HG02973 (cell line): Measurements from ENCODE around the gene ING3.
A peak's percentile ranks its signal among the peaks of the same experiment; 100 is the strongest.

Source experiments
- ATAC-seq: cut with Tn5 transposase; IDR thresholded peaks from one replicate; pipeline ENCODE4 v1.9.1; 2021; ENCODE audit warnings: moderate library complexity; ENCODE audit not compliant: unreplicated experiment

ING3 gene, protein sequence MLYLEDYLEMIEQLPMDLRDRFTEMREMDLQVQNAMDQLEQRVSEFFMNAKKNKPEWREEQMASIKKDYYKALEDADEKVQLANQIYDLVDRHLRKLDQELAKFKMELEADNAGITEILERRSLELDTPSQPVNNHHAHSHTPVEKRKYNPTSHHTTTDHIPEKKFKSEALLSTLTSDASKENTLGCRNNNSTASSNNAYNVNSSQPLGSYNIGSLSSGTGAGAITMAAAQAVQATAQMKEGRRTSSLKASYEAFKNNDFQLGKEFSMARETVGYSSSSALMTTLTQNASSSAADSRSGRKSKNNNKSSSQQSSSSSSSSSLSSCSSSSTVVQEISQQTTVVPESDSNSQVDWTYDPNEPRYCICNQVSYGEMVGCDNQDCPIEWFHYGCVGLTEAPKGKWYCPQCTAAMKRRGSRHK

DNA sequence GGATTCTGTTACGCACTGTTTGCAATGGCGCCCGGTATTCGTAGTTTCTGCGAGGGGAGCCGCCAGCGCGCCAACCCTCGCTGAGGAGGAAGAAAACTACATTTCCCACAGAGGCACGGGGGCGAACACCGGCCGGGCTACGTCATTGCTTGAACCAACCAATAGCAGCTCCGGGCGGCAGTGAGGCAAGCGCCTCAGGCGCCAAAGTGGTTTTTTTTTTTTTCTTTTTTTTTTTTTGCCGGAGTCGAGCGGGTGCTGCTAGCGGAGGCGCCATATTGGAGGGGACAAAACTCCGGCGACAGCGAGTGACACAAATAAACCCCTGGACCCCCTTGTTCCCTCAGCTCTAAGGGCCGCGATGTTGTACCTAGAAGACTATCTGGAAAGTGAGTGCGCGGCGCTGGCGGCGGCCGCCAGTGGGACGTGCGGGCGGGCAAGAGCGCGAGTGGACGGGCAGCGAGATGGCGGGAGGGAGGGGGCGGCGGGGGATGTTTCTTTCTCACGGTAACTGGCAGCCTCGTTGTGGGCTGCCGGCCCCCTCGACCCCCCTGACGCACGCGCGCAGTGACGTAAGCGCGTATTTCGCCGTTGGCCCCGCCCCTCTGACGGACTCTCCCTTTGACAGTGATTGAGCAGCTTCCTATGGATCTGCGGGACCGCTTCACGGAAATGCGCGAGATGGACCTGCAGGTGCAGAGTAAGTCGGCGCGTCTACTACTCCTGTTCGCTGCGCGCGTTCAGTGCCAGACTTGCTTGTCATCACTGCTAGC lies at the start of gene ING3:
Gene ING3 (plus strand): TSS at position 239 of the 770 bp plus-strand sequence. CDS start 120 bp downstream, at position 359.
- ATAC-seq: peak; percentile 95

DNA sequence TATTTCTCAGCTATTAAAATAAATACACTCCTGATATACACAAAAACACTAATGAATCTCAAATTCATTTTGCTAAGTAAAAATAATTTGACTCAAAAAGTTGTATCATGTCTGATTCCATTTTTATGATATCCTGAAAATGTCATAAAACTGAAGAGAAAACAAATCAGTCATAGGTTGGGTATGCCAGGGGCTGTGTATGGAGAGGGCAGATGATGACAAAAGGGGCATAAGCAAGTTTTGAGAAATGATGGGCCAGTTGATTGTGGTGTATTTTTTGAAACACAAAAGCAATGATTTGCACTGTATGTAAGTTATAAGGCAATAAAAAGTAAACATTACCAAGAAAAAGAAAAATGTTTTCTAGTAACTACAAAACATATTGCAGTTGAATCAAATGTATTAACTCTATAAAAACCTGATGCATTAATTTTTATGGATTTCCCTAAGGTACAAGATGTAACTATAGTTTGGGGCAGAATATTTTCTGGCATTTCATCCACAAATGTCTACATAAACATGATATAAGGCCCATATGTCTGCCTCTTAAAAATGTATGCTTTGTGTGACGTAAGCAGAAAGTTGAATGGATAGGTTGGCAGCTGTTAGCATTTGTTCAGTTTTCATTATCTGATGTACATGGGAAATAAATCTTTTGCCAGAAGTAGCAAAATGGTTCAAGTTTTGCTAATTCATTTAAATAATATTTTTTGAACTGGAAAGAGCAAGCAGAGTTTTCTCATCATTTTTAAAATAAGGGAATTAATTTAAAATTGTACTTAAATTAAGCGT lies 35.1 kb upstream of the ING3 start:
- no peak for ATAC-seq

DNA sequence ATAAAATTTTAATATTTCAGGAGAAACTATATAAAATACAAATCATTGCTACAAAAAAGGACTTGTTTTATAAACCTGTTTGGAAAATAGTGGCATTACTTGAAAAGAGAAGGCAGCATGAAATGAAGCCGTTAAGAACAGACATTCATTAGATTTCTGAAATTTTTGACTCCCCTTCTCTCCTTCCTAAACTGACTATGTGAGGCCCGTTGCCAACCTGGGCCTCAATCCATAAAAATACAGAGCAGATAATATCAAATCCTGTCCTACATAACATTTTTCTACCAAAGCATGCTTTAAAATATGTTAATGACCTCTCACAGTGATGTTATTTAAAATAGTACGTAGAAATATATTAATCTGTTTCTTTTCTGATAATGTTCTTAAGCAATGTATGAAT lies 34.5 kb upstream of the ING3 start:
- ATAC-seq: no peak

DNA sequence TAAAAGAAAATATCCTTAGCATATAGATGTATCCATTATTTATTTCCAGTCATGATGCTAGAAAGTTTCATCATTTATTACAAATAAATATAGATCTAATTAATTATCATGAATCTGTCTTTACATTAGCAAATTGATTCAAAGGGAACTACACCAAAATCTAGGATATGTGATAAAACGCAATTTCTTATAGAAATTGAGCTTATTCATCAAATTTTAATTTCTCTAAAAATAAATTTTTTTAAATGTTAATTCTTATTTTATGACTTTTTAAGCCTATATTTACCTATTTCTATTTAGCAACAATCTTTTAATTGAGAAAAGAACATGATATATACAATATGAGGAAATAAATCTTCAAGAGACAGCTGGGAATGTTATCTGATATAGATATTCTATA lies 34.0 kb upstream of the ING3 start:
- no peak for ATAC-seq

DNA sequence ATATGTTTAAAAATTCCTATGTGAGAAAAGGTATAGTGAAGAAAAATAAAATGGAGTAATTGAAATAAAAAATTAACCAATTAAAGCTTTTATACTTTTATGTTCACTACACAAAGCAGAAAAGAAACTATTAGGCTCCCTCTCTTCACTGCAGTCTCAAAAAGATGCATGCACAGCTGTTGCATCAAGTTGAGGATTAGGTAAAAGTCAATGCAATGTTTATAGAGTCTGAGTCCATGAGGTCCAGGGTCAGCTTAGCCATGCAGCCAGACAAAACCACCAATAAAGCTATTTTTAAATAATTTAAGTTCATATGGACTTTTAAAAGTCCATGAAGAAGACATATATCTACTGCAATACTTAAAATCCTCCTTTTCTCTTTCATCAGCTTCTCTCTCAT lies 31.1 kb upstream of the ING3 start:
- ATAC-seq: no peak

DNA sequence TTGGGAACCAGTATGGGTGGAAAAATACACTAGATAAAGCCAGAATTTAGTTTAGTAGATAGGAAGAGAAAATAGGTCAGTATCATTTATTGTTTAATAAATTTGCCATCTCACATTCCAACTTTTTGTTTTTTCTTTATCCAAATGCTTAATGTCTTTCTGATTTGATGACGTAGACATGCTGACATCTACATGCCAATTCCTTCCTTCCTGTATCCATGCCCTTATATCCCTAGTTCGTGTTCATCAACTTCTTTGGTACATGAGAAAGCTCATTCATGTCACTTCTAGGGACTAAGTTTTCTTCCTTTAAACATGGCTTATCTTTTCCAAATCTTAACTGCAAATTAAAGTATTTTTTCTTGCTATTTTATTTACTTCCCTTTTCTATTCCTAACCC lies 30.5 kb upstream of the ING3 start:
- no peak for ATAC-seq

DNA sequence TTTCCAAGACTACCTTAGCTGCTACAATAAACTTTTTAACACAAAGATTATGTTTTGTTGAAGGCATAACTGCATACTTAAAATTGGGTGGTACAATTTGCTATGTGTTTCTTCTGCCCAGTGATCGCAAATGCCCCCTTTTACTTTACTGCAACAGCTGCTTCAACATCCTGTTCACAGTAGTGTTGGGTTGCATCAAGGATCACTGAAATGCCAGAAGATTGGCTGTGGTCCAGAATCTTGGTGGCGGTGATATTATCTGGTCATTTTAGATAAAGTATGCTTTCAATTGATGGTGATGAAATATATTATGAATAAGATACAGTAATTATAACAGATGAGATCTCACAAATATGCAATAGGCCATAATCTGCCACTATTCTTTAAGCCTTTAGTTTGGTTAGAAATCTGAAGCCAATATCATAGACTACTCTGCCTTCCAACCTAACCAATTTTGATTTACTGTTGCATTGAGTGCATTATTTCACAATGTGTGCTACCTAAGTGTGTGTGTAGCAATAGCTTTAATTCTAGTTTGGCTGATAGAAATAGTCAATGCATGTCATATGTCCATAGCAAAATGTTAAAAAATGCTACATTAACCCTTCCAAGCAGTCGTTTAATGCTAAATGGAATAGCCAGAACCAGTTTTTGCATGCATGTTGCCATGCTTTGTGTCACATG lies 29.8 kb upstream of the ING3 start:
- no peak for ATAC-seq

DNA sequence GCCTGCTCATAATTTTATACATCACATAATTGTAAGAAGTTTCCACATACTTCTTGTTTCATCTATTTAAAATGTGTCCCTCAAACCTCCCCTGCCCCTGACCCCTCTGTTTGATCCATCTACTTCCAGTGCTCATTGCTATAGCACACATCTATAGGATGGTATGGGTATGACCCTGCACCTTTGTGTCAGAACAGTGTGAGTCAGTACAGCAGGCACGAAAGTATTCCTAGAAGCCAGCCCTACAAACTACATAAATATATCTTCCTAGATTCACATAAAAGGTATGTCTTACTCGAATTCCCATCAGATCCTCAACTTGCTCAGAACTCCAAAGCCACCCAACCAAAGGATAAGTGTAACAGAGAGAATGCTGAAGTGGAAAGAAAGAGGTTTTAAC lies 25.7 kb upstream of the ING3 start:
- ATAC-seq: no peak

DNA sequence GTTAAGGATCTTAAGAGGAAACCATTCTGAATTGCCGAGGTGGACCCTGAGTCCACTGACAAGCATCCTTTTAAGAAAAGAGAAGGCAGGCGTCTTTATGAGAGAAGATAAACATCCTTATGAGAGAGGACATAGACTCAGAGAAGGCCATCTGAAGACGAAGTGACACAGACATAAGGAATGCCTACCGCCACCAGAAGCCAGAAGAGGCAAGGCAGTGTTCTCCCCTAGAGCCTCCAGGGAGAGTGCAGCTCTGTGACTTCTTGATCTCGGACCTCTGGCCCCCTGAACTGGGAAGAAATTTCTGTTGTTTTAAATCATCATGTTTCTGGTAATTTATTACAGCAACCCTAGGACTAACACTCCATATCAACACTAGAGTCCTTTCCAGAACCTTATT lies 25.2 kb upstream of the ING3 start:
- no peak for ATAC-seq

DNA sequence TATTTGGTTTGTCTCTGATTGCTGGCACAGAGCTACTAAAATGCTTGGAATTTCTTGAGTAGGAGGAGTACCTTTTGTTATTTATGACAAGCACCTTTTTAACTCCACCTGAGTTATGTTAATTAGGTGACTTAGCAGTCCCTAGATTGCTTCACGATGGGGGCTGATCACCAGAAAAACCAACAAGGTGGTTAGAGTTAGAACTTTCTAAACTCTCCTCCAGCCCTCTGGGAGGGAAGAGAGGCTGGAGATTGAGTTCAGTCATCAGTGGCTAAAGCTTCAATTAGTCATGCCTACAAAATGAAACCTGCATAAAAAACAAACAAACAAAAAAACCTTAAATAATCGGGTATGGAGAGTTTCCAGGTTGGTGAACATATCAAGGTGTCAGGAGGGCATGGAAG lies 23.6 kb upstream of the ING3 start:
- ATAC-seq: no peak

DNA sequence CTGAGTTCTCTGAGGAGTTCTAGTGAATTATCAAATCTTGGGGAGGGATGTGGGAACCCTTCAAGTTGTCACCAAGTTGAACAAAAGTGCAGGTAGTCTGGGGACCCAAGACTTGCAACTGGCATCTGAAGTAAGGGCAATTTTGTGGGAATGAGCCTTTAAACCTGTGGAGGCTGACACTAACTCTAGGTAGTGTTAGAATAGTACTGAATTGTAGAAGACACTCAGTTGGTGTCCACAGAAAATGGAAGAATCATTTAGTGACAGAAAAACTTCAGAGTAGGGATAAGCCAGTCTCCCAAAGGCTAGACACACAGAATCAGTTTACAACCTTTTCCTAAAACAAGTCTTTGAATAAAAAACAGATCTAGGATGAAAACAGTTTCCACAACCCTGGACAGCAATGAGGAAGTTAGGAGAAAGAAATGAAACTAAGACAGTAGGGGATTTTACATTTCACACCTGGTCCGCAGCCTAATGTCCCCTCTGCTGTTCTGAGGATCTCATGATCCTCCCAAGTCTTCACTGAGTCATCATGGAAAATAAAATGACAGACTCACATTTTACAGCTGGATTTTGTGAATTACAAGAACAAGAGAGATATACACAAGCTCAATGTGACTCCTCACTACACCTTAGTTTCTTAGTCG lies 23.0 kb upstream of the ING3 start:
- peak; percentile 88 for ATAC-seq

DNA sequence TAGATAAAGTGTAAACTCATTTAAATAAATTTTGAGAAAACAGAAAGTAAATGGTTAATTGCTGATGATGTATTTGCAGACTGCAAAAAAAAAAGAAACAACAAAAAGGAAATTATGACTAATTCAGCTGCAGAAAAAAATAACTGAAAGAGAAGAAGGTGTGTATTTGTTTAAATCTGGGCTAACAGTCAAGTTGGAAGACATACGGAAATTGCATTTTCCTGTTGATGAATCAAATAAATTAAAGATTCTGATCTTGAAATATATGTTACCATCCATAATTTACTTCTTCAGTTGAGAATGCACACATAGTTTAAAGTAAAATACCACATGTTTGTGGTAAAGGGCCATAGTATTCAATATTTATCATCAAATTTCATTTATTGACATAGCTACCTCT lies 19.3 kb upstream of the ING3 start:
- no peak for ATAC-seq

DNA sequence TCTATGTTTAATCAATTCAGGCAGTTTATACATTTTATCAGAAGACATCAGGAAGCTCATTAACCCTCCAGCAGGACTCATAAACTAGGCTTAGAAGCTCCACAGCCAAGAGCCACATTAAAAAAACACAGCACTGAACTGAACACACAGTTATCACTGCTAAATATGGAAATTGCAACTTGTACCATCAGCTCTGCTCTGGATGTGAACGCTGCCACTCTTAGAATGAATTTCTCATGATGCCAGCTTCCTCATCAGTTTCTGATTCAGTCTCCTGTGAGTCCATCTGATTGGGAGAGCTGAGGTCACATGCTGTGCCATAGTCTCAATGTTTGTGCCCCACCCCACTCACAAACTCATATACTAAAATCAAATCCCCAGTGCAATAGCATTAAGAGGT lies 17.1 kb upstream of the ING3 start:
- ATAC-seq: no peak

DNA sequence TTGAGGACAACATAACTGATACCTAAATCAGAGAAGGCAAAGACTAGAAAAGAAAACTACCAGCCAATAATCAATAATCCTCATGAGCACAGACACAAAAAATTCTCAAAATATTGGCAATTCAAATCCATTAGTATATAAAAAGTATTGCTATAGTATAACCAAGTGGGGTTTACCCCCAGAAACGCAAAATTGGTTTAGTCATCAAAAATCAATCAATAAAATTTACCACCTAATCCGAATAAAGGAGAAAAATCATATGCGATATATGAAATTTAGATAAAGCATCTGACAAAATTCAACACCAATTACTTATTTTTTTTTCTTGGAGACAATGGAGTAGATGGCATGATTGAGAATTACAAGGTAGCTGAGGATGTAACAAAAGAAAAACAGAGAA lies 11.2 kb upstream of the ING3 start:
- no peak for ATAC-seq

DNA sequence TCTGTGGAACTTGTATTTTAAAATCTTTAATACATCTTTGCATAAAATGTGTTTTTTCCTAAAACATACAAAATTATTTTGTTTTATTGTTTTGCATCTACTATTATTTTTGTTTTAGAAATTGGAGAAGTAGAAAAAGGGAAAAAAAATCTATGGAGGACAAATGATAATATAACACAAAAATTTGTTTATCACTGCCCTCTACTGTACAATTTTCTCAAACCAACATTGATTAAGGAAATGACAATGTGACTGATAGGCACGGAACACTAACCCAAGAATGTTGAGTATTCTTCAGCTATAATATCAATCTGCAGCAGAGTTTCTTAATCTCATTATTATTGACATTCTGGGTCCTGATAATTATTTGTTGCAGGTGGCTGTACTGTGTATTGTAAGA lies 9.5 kb upstream of the ING3 start:
- peak; percentile 55 for ATAC-seq

DNA sequence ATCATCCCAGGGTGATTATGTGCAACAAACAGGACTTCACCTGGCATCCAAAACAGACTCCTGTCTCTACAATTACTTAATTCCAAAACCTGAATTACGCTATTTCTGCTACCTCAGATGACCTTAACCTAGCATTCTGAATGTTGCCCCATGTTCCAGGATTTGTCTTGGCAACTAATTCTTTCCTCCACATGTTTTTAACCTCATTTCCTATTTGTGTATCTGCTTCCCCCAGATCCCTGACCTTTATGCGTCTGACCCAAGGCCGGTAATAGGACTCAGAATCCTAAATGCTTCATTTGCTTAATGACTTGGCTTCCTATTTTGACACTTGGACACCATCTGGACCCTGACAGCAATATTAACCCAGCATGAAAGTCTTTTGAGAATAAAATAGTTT lies 8.7 kb upstream of the ING3 start:
- ATAC-seq: no peak

DNA sequence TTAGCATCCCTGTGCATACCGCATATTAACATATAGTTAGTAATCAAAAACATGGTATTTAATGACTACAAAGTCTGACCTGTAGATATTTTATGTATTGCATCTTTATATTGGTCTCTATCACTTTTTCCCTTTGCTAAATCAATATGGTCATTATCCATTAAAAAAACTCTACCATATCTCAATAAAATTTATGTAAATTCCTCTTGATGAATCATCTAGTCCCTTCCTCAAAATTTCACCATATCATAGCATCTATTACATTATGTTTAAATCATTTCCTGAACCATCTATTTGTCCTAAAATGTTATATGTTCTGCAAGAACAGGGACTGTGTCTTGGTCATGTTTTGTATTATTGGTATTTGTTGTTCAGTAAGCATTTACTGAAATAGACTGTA lies 7.7 kb upstream of the ING3 start:
- no peak for ATAC-seq

DNA sequence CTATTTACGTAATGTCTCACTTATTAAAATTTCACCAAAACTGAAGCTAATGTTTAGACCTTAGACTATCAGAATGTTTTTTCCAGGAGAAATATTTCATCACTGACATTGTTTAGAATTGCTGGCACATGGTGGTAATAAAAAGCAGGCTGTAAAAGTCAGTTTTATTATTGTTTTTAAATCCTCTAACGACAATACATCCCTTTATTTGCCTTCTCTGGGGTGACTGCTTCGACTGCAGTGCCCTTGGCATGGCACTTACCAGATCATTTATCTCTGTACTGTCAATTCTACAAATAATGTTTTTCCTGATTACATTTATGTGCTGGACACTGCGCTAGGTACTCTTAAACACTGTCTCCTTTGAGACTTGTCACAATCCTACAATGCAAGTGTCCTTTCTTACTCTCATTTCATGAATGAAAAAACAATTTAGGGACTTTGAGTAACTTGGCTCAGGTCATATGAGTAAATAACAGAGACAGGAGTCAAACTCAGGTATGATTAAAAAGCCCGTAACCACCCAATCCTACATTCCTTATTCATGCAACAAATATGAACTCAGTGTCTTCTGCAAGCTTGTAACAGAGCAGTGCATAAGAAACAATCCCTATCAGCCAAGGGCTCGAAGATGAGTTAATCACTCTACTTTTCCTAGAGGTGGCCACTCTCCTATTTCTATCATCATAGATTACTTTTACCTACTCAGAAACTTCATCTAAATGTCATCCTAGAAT lies 5.6 kb upstream of the ING3 start:
- ATAC-seq: no peak

DNA sequence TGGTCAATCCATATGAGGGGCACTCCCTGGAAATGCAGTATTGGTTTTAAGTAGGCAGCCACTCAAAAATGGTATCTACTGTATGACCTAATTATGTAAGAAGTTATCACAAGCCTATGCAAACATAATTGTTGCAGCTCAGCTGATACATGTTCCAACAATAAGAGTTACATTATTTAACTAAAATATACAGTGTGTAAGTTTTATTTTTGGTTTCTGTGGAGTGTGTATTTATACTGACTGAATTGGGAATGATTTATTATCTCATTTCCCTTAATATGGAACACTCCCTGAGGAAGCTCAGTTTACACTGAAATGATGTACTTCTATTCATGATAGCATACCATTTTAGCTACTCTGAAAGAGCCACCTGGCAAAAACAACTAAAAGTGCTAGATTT lies 2.6 kb upstream of the ING3 start:
- no peak for ATAC-seq

DNA sequence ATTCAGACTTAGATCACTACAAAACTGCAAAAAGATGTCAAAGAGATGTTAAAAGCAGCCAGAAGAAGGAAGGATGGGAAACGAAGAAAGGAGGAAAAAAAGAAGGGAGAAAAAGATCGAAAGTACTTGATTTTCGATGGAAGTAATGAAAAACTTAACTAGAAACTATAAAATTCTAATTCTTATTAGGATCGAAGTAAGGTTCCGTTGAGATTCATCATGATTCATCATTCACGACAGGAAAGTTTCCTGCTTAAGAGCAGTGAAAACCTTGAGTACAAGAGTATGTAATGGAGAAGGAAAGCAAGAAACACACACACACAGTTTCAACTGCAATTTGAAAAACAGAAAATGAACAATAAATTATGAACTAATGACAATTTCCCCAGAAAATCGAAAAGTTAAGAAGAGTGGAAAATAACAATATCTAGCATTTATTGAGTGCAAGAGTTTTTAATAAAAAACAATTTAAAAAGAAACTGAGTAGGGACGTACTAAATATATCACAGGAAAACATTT lies 1.1 kb upstream of the ING3 start:
- no peak for ATAC-seq
